OCI-LY7 (cell line): Measurements from ENCODE around the gene FNDC3B.

Experiments
- EZH2phosphoT487 ChIP-seq: fragments of 200-600 bp; sonication (generic); IDR thresholded peaks from 2 replicates; pipeline ENCODE4 v1.6.1; 2018; ENCODE audit warnings: low read depth, borderline replicate concordance, mild to moderate bottlenecking, mixed run types, antibody characterized with exemption, low read length, moderate library complexity, mixed read lengths
- TF ChIP-seq, protein P1 (sequence below): fragments of 200-600 bp; sonication (generic); conservative IDR thresholded peaks from 2 replicates; pipeline ENCODE4 v1.5.1; 2014; ENCODE audit warnings: mild to moderate bottlenecking, antibody characterized with exemption, low read length, moderate library complexity, mixed read lengths

DNA sequence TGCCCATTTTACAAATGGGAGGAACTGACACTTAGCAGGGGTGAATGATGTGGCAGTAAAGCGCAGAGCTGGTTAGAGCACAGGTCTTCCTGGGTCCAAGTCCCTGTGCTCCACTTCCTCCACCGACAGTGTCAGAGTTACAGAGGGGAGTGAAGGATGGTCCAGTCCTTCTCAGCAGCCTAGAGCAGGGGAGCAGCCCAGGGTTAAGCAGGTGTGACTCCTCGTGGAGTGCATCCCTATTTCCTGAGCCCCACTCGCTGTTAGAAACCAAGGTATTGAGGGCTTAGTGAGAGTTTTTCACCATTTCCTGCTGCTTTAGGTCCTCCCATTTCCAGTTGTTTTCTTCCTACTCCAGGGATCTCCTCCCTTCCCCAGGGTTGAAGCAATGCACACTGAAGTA, 333.5 kb downstream of the FNDC3B start:
- TF ChIP-seq, protein P1, sequence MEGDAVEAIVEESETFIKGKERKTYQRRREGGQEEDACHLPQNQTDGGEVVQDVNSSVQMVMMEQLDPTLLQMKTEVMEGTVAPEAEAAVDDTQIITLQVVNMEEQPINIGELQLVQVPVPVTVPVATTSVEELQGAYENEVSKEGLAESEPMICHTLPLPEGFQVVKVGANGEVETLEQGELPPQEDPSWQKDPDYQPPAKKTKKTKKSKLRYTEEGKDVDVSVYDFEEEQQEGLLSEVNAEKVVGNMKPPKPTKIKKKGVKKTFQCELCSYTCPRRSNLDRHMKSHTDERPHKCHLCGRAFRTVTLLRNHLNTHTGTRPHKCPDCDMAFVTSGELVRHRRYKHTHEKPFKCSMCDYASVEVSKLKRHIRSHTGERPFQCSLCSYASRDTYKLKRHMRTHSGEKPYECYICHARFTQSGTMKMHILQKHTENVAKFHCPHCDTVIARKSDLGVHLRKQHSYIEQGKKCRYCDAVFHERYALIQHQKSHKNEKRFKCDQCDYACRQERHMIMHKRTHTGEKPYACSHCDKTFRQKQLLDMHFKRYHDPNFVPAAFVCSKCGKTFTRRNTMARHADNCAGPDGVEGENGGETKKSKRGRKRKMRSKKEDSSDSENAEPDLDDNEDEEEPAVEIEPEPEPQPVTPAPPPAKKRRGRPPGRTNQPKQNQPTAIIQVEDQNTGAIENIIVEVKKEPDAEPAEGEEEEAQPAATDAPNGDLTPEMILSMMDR = no peak
- TF ChIP-seq EZH2phosphoT487 = no peak
